Stimulated activated CD8-positive, alpha-beta memory T cell treated with anti-CD3 and anti-CD28 coated beads, Interleukin-15, amount 100 ng/mL, for 1 hour (primary cell): ENCODE data around the gene ZNF324B.
"Not testable (repeated sequence)": the region's sequence is repeated elsewhere in the genome, so short reads cannot be mapped to it uniquely, and the experiment has no call there.

Experiments used
- DNase-seq: peaks from one replicate; pipeline ENCODE4 v3.0.0-alpha.2; 2020; ENCODE audit warnings: low read depth

Gene ZNF324B

GRCh38 chr19:58451358-58452101 lies at the start of gene ZNF324B:
TSS of gene ZNF324B (plus strand) at chr19:58451622. CDS start at chr19:58453702, 2,080 bp downstream.
- peak; percentile 94 for DNase-seq

GRCh38 chr19:58401840-58402421 lies 49.5 kb upstream of the ZNF324B start:
- no peak for DNase-seq

GRCh38 chr19:58403920-58404478 lies 47.4 kb upstream of the ZNF324B start:
- DNase-seq, result not testable (repeated sequence)

- no peak for DNase-seq
Measured at GRCh38 chr19:58406818-58407657, 44.4 kb upstream of the ZNF324B start.

- no peak for DNase-seq
Measured at GRCh38 chr19:58407658-58408151, 43.7 kb upstream of the ZNF324B start.

- peak; percentile 82 for DNase-seq
Measured at GRCh38 chr19:58408152-58409009, 43.0 kb upstream of the ZNF324B start, which contains the start of gene ZNF584. TSS of gene ZNF584 (plus strand) at chr19:58408649. CDS start at chr19:58409148, 499 bp downstream.

- no peak for DNase-seq
Measured at GRCh38 chr19:58409010-58409790, 42.2 kb upstream of the ZNF324B start.

GRCh38 chr19:58416604-58417003 lies 34.8 kb upstream of the ZNF324B start:
- DNase-seq, result no peak

GRCh38 chr19:58417071-58417470 lies 34.4 kb upstream of the ZNF324B start:
- no peak for DNase-seq

- DNase-seq, result no peak
Measured at GRCh38 chr19:58428617-58429016, 22.8 kb upstream of the ZNF324B start.

- DNase-seq, result no peak
Measured at GRCh38 chr19:58429745-58430144, 21.7 kb upstream of the ZNF324B start.

GRCh38 chr19:58434217-58434616 lies 17.2 kb upstream of the ZNF324B start:
- DNase-seq, result no peak

- DNase-seq, result peak; percentile 82
Measured at GRCh38 chr19:58439576-58440554, 11.6 kb upstream of the ZNF324B start, which contains the start of gene ZNF132. TSS of gene ZNF132 (minus strand) at chr19:58440153. CDS start at chr19:58439821, 332 bp downstream.

- DNase-seq, result no peak
Measured at GRCh38 chr19:58440556-58440955, 10.9 kb upstream of the ZNF324B start.

GRCh38 chr19:58442986-58443385 lies 8.4 kb upstream of the ZNF324B start:
- not testable (repeated sequence) for DNase-seq

- not testable (repeated sequence) for DNase-seq
Measured at GRCh38 chr19:58448860-58449259, 2.6 kb upstream of the ZNF324B start.

- not testable (repeated sequence) for DNase-seq
Measured at GRCh38 chr19:58449980-58450379, 1.4 kb upstream of the ZNF324B start.

GRCh38 chr19:58450856-58451357 lies 515 bp upstream of the ZNF324B start:
- no peak for DNase-seq

GRCh38 chr19:58453743-58454142 lies 2.3 kb downstream of the ZNF324B start:
- DNase-seq, result no peak
